ENCODE results near the gene TNFAIP8.

DNA sequence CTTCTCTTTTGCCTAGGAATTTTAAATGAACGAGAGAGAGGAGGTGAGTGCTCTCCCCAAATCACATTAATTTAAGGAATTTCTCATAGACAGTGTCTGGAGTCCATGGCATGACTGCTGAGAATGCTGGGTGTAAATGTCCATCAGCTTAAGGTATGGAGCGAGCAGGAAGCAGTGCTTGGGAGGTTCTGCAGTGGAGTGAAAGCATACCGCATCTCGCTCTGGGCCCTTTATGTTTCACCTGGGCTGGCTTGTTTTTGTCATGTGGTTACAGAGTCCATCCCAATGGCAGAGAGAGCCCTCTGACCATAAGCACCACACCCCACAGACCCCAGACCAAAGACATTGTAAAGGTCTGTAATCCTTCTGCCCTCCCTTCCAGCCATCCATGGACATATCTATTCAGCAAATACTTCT is 20.6 kb upstream of the TNFAIP8 start:
- TF ChIP-seq POLR2A (IDR thresholded peaks at IDR 0.05) (no peak), CTCF (IDR thresholded peaks at IDR 0.05) (no peak), POLR2AphosphoS5 (IDR thresholded peaks at IDR 0.05; ENCODE audit: insufficient read depth in 1 of 2, low read depth in 1 of 2) (no peak)

Measured in vagina (tissue), 2 donors.